GM18508 (cell line): ENCODE data around the gene TSHZ2.
"Not testable (repeated sequence)": the region's sequence is repeated elsewhere in the genome, so short reads cannot be mapped to it uniquely, and the experiment has no call there.

Source experiments
- ATAC-seq: cut with Tn5 transposase; IDR thresholded peaks from one replicate; pipeline ENCODE4 v1.9.1; 2021; ENCODE audit warnings: moderate number of reproducible peaks; ENCODE audit not compliant: insufficient read depth, unreplicated experiment

Gene TSHZ2

DNA sequence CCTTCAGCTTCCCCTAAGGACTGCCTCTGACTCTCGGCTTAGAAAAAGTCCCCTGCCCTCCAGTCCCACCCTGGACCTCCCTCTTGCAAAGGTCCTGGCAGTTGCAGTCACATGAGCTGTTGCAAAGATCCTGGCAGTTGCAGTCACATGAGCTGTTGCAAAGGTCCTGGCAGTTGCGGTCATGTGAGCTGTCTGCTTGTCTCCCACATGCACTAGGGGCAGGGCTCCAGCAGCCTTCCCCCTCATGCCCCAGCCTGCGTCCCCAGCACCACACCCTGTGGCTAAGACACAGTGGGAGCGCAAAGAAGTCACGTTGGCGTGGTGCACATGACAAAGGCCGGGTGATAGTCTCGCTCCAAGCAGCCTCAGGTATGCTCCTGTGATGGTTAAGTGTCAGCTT lies 538.5 kb downstream of the TSHZ2 start:
- ATAC-seq: no peak

DNA sequence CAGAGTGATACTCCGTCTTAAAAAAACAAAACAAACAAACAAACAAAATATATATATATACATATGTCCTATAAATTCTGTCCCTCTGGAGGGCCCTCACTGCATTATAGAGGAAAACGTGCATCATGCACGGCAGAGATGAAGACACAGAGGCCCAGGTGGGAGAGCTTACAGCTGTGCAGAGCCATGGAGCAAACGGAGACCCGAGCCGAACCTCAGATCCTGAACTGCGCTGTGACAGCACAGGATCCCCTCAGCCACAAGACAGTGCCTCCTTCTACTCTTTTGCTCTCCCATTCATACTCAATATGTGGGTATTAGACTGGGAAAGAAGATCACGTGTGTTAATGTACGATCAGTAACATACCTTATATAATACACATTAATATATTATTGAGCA lies 539.9 kb downstream of the TSHZ2 start:
- ATAC-seq: no peak

DNA sequence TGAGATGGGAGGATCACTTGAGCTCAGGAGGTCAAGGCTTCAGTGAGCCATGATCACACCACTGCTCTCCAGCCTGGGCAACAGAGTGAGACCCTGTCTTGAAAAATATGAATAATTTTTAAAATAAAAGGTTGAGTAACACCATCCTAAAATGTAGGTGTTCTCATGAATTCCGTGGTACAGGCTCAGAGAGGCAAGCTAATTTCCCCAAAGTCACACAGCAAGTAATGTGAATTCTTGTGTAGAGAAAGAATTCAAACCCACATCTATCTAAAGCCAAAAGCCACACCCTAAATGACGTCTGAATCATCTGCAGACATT lies 541.0 kb downstream of the TSHZ2 start:
- ATAC-seq: no peak

DNA sequence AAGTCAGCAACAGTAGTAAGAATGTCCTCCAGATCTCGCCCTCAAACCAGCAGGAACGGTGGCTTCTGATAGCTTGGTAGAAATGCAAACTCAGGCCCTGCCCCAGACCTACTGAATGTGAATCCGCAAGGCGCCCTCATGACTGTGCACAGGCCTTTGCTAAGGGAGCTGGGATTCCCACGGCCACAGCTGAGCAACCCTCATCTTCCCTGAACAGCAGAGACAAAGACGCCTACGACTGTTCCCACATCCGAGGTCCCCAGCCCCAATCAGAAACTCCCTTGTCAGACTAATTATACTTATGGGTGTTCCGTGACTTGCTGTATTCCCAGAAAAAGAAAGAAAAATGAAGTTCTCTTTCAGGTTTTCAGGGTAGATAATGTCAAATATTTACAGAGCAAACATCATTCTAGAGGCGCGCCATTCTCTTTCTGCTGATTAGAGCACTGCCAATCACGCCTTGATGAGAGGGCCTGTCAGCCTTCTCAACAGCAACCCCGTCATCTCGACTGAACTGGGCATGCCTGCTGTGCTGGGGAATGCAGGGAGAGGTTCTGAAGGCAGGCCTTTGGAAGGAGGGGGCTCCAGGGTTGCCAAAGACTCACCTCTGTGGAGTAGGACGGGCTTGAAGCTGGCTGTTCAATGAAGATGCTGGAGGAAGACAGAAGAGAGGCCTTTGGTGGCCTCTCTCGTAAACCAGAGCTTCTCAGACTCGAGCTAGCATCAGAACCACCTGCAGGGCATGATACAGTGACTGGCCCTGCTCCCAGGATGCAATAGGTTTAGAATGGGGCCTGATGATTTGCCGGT lies 541.5 kb downstream of the TSHZ2 start:
- no peak for ATAC-seq

DNA sequence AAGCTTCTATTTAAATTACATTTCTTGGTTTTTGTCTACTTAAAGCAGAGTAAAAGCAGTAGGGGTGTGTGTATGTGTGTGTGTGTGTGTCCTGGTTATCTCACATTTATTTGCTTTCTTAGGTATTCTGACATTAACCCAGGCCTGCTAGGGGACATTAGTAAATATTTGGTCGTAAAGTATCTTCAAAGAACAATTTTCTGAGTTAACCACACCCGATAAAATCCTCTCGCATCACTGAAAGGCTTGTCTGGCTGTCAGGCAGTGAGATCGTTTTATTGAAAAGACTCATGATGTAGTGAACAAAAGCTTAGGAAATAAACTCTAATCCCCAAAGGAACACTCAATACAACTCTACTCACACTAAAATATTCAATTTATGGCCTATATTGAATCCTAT lies 543.6 kb downstream of the TSHZ2 start:
- no peak for ATAC-seq

DNA sequence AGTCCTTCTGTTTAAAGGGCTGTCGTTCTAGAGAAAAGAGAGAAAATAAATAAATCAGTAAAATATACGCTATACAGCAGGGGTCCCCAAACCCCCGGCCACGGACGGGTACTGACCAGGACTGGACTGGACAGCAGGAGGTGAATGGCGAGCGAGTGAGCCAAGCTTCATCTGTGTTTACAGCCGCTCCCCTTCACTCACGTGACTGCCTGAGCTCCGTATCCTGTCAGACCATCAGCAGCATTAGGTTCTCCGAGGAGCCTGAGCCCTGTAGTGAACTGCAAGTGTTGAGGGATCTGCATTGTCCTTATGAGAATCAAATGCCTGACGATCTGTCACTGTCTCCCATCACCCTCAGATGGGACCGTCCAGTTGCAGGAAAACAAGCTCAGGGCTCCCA lies 545.0 kb downstream of the TSHZ2 start:
- no peak for ATAC-seq

DNA sequence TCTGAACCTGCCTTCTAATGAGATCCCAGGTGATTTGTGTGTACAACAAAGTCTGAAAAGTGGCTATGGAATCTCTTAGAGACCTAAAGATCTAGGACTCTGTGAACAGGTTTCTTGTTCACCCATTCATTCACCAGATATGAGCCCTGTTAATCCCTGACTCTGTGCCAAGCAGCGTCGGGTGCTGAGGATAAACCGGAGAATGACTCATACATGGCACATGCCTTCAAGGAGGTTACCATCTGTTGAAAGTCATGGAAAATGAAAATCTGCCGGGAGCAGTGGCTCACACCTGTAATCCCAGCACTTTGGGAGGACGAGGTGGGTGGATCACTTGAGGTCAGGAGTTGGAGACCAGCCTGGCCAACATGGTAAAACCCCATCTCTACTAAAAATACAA lies 549.3 kb downstream of the TSHZ2 start:
- ATAC-seq: not testable (repeated sequence)

DNA sequence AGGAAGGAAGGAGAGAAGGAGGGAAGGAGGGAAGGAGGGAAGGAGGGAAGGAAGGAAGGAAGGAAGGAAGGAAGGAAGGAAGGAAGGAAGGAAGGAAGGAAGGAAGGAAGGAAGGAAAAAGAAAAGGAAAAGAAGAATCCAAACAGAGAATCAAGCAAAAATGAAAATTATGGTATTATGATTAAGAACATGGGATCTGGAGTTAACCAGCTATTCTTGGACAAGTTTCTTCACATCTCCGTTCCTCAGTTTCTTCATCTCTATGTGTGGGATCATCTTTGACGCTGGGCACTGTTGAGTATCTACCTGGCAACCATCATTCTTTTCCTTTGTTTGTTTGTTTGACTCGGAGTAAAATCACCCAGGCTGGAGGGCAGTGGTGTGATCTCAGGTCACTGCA lies 549.9 kb downstream of the TSHZ2 start:
- no peak for ATAC-seq

DNA sequence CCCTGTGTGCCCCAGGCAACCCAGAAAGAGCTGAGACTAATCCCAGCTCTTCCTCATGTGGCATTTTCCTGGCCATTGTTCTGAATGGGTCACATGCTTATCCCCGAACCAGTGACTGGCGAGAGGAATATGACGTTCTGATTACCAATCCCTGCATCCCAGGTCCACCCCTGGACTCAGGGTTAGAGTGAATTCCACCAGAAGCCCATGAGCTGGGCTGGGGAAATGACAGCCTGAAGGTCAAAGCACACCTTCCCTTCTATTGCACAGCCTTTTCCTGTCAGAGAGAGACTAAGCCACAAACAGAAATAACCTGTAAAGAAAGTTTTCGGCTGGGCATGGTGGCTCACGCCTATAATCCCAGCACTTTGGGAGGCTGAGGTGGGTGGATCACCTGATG lies 550.5 kb downstream of the TSHZ2 start:
- no peak for ATAC-seq

DNA sequence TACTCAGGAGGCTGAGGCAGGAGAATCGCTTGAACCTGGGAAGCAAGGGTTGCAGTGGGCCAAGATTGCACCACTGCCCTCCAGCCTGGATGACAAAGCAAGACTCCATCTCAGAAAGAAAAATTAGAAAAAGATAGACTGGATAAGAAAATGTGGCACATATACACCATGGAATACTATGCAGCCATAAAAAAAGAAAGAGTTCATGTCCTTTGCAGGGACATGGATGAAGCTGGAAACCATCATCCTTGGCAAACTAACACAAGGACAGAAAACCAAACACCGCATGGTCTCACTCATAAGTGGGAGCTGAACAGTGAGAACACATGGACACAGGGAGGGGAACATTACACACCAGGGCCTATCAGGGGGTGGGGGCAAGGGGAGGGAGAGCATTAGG lies 551.5 kb downstream of the TSHZ2 start:
- ATAC-seq: not testable (repeated sequence)

DNA sequence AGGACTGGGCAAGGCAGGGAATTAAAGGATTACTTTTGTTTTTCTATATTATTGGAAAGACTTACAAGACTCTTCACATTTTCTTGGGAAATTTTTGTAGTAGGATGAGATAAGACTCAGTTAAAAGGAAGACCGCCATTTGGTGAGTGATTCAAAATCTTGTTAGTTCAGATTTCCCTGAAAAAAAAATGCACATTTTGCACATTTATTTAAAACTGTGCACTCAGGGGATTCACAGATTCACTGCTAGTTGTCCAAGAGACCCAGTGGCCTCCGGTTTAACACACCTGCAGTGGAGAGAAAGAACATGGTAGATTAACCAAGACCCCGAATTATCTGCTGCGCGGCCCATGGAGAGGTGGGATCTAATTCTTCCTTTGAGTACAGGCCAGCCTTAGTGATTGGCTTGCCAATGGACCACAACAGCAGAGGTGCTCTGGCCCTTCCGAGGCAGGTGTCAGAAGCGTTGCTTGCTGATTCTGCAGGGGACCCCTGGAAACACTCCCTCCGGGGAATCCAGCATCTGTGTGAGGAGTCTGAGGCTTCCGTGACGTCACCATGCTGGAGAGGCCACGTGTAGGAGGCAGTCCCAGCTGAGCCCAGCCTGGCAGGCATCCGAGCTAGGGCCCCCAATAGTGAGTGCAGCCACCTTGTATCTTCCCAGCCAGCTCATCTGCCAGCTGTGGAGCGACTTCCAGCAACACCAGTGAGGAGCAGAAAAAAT lies 552.6 kb downstream of the TSHZ2 start:
- no peak for ATAC-seq

DNA sequence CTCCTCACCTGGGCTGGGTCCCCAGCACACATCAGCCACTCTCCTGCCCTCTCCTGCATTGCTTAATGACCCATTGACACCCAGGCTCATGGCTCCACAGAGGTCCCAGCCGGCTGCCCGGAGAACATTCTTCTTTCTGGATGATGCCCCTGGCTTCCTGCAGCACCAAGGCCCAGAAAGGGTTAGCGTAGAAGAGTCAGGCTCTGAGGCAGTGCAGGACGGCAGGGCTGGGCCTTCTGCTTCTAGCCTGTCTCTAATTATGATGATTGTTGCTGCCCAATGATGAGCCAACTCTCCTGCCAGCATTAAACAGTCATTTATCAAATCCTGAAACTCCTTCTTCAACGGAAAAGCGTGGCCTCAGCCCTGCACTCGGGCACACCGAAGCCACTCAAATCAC lies 555.0 kb downstream of the TSHZ2 start:
- no peak for ATAC-seq

DNA sequence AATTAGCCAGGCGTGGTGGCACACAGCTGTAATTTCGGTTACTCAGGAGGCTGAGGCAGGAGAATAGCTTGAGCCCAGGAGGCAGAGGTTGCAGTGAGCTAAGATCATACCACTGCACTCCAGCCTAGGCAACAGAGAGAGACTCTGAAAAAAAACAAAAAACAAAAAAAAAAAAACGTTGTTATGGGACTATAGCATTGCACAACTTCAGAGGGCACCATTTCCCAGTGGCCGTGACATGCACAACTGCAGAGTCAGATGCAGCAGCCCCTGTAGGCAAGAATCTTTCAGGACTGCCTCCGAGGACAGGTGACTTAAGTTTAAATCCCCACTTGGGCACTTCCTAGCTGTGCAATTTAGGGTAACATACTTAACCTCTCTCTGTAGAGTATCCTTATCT lies 557.5 kb downstream of the TSHZ2 start:
- ATAC-seq: no peak

DNA sequence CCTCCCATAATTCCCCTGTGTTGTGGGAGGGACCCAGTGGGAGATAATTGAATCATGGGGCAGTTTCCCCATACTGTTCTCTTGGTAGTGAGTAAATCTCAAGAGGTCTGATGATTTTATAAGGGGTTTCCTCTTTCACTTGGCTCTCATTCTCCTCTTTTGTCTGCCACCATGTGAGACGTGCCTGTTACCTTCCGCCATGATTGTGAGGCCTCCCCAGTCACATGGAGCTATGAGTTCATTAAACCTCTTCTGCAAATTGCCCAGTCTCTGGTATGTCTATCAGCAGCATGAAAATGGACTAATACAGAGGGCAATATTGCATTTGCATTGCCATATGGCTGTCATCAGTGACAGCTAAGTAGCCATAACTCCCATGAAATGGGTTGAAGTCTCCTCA lies 558.3 kb downstream of the TSHZ2 start:
- ATAC-seq: no peak

DNA sequence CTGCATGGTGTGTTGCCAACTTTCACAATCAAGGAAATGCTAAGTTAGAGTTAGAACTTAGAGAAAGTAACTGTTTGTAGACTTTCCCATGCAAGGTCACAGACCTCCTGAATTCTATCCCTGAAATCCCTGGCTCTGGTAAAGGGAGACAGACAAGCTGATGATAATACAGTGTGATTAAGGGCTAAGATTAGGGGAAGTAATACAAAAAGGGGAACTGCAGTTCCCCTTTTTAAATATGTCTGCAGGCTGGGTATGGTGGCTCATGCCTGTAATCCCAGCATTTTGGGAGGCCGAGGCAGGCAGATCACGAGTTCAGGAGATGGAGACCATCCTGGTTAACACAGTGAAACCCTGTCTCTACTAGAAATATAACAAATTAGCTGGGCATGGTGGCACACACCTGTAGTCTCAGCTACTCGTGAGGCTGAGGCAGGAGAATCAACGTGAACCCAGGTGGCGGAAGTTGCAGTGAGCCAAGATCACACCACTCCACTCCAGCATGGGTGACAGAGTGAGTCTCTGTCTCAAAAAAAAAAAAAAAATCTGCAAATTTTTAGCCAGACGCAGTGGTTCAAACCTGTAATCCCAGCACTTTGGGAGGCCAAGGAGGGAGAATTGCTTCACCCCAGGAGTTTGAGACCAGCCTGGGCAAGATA lies 560.6 kb downstream of the TSHZ2 start:
- not testable (repeated sequence) for ATAC-seq

DNA sequence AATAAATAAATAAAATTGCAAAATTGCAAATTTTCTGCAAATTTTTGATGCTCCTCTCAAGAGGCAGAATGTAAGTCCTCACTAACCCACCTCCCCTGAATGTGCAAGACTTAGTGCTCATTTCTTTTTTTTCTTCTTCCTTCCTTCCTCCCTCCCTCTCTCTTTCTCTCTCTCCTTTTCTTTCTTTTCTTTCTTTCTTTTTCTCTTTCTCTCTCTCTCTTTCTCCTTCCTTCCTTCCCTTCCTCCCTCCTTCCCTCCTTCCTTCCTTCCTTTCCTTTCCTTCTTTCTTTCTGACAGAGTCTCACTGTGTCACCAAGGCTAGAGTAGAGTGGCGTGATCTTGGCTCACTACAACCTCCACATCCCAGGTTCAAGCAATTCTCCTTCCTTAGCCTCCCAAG lies 561.3 kb downstream of the TSHZ2 start:
- ATAC-seq: no peak

DNA sequence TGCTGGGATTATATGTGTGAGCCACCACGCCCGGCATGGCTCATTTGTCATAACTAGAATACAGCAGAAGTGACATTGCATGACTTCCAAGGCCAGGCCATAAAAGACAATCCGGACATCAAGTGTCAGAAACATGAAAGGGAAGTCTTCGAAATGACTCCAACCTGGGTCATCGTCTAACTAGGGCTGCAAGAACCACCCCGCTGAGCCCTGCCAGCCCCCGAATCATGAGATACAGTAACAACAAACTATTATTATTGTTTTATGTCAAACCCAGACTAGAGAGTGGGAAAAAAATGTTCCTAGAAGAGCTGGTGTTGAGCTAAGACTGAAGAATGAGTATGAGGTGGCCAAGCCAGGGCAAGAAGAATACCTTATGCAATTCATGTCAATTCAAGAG lies 561.9 kb downstream of the TSHZ2 start:
- ATAC-seq: no peak

DNA sequence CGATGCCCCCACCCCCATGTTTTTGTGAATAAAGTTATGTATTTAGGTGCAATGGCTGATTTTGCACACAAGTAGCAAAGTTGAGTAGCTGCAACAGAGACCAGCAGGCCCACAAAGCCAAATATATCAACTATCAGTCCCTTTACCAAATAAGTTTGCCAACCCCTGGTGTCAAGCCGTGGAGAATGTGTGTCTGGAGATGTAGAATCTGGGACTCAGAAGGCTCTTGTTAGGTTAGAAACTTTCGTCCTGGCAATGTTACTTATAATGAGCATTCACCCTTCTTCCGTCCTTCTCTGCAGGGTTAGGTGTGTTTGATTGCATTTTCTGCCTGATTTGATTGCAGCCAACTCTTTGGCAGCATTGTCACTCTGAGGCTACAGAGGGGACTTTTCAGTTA lies 563.7 kb downstream of the TSHZ2 start:
- ATAC-seq: no peak

DNA sequence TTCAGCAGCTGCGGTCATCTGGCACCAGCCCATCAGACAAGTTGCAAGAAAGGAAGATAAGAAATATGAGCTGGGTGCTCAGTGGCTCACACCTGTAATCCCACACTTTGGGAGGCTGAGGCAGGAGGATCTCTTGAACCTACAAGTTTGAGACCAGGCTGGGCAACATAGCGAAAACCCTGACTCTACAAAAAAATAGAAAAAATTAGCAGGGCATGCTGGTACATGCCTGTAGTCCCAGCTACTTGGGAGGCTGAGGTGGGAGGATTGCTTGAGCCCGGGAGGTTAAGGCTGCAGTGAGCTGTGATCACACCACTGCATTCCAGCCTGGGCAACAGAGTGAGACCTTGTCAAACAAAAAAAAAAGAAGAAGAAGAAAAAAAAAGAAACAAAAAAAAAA lies 564.2 kb downstream of the TSHZ2 start:
- ATAC-seq: not testable (repeated sequence)

DNA sequence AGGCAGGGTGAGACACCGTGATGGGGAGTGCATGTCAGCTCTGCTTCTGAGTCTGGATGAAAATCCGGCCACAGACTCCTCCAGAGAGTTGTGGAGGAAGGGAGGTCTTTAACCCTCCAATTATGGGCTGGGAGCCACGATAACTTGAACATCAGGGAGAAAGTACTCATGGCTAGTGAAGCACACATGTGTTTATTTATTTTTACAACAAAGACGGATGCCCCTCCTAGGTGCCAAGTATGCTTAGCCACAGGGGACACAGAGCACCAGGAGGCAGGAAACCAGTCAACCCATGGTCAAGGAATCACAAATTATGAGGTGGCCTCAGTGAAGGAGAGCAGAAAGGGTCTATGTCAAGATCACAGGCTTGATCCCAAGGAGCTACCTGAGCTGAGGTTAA lies 567.4 kb downstream of the TSHZ2 start:
- ATAC-seq: no peak
